ENCODE results near the gene BPI.
"Not testable (repeated sequence)": the region's sequence is repeated elsewhere in the genome, so short reads cannot be mapped to it uniquely, and the experiment has no call there.

Gene BPI

GRCh38 chr20:38278131-38278530 is 25.8 kb upstream of the BPI start:
- DNase-seq, result no peak

- DNase-seq, result peak; percentile 2 to 3
Measured at GRCh38 chr20:38278763-38279162, 25.2 kb upstream of the BPI start.

DNA sequence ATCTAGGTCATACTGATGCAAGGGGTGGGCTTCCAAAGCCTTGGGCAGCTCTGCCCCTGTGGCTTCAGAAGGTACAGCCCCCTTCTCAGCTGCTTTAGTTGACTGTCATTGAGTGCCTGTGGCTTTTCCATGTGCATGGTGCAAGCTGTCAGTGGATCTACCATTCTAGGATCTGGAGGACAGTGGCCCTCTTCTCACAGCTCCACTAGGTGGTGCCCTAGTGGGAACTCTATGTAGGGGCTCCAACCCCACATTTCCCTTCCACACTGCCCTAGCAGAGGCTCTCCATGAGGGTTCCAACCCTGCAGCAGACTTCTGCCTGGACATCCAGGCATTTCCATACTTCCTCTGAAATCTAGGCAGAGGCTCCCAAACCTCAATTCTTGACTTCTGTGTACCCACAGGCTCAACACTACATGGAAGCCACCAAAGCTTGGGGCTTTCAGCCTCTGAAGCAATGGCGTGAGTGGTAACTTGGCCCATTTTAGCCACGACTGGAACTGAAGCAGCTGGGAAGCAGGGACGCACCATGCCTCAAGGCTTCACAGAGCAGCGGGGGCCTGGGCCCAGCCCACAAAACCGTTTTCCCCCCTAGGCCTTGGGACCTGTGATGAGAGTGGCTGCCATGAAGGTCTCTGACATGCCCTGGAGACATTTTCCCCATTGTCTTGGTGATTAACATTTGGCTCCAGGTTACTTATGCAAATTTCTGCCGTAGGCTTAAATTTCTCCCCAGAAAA is 22.6 kb upstream of the BPI start:
- not testable (repeated sequence) for DNase-seq

GRCh38 chr20:38283236-38283635 is 20.7 kb upstream of the BPI start:
- no peak for DNase-seq

DNA sequence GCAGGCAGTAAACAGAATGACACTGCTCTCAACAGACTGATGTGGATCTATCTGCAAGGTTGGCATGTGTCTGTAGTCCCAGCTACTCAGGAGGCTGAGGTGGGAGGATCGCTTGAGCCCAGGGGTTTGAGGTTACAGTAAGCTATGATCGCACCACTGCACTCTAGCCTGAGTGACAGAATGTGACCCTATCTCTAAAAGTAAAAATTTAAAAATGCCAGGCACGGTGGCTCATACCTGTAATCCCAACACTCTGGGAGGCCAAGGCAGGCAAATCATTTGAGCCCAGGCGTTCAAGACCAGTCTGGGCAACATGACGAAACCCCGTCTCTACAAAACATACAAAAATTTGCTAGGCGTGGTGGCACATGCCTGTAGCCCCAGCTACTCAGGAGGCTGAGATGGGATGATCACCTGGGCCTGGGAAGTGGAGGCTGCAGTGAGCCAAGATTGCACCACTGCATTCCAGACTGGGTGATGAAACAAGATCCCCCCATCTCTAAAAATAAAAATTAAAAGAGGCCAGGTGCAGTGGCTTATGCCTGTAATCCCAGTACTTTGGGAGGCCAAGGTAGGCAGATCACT is 19.8 kb upstream of the BPI start:
- DNase-seq, result not testable (repeated sequence)

DNA sequence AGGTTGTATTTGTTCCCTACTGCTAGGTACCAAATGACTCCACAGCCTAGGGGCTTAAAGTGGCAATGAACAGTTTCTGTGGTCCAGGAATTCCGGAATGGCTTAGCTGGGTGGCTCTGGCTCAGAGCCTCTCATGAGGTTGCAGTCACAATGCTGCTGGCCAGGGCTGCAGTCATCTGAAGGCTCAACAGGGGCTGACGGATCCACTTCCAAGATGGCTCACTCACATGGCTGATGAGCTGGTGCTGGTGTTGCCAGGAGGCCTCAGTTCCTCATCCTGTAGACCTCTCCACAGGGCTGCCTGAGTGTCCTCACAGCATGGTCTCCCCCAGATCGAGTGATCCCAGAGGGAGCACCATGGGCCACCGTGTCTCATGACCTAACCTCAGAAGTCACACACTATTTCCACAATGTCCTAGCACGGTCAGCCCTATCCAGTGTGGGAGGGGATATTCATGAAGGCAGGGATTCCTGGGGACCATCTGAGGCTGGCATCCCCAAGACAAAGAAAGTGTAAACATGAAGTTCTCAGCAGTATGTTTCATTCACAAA is 19.0 kb upstream of the BPI start:
- DNase-seq, result no peak

- DNase-seq, result no peak
Measured at GRCh38 chr20:38286586-38287531, 17.1 kb upstream of the BPI start.

DNA sequence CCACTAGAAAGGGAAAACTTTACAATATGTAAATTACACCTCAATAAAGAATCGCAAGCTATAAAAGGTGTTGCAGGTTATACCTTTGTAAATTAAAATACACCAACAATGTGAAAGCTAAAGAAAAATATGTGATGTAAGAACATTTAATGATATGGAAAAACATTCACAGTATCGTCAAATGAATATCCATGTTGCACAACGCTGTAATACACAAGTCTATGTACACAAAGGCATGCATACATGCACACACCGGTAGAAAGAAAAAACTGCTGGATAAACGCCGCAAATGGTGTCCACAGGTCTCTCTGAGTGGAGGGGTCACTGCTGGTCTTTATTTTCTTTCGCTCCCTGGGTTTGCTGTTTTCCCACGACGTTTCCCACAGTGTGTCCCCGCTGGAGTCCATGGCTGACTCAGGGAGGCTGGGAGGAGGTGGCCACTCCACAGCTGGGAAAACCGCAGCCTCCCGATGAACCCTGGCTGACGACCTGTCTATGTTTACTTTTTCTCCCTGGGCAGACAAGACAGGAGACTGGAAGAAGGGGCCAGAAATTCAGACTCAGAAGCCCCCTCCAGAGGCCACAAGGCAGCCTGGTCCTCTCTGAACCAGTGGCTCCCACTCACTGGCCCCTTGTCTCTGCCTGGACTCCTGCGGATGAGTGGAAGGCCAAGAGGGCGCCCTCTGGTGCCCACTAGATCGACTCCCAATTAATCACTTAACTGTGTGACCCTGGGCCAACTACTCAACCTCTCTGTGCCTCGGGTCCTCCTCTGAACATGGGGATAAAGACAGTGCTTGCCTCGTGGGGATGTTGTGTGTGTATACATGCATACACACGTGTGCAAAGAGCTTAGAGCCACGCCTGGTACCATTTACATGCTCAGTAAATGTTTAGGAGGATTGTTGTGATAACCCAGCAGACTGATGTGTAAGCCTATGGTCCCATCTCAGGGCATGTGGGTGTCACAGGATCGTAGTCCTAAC is 12.8 kb upstream of the BPI start:
- no peak for DNase-seq

DNA sequence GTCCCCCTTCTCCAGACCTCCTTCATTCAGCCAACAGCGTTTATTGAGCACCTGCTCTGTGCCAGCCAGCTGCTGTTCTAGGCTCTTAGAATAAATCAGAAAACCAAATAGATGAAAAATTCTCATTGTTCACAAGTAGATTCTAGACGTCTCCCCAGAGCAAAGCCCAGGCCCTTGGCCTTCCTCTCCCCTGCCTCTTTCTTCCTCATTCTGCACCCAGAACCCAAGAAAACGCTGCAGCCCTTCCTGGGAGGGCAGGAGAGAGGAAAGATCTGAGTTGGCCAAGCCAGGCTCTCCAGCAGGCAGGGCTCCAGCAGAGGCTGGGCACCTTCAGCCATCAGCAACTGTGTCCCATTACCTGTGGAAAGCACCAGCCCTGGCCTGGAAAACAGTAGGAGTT is 12.0 kb upstream of the BPI start:
- peak; percentile 63 to 71 for DNase-seq

DNA sequence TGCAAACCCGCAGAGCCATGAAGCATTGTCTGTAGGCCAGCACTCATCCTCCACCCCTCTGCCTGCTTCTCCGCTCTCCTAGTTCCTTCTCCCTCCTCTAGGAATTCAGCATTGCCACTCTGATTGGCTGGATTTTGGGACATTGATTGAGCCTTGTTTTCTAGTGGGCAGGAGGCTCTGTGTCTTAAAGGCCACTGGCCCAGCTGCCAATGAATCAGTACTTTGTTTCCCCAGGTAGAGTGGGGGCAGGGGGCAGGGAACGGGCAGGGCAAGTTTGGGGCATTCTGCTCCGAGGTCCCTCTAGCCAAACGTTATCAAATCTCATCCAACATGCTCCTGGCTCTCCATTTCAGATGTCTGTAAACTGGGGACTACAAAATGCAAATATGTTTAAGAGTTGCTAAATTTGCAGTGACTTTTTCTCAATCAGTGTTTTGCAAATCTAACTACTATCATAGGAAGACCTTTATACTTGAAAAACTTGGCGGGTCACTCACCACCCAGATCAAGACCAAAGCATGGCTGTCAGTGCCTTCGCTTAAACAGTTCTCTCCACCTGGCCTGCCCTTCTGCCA is 10.4 kb upstream of the BPI start:
- no peak for DNase-seq

- DNase-seq, result peak; percentile 61 to 71
Measured at GRCh38 chr20:38294076-38294591, 9.8 kb upstream of the BPI start.

GRCh38 chr20:38295811-38296210 is 8.1 kb upstream of the BPI start:
- DNase-seq, result no peak

DNA sequence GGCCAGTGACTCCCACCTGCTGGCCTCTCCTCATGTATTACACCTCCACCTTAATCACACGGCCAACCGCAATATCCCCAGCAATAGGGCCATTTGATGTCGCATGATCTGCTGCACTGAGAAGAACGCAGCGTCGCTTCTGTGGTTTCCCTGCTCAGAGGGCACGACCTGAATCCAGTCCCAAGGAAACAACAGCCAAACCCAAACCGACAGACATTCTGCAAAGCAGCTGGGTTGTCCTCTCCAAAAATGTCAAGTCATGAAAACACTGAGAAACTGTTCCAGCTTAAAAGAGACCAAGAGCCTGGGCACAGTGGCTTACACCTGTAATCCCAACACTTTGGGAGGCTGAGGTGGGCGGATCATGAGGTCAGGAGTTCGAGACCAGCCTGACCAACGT is 7.5 kb upstream of the BPI start:
- DNase-seq, result peak in 1 of 2 experiments; percentile 46

DNA sequence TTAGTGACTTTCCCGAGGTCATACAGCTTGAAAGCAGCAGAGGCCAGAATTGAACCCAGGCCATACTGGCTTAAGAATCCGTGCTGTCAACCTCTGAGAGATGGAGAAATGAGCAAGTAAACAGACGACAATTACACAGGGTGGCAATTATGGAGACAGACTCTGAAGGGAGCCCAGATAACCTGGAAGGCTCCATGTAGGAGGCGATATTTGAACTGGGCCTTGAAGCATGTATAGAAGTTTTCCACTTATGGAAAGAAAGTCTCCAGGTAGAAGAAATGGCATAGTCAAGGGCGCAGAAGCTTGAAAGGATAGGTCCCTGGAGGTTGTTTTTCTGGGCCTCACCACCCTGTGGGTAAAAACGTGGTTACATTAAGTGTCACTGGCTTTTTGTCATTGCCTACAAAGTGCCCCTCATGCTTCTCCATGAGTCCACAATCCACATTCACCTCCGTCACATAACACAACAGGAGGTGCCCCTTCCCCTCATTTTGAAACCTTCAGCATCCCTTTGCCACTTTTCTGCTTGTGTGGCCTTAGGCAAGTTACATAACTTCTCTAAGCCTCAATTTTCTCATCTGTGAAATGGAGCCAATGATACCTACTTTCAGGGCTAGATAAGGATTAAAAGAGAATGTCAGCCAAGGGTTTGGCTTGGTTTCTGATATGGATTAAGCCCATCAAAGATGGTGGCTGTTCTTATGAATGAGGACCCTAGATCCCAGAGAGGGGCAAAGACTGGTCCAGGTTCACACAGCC is 5.9 kb upstream of the BPI start:
- DNase-seq, result no peak

DNA sequence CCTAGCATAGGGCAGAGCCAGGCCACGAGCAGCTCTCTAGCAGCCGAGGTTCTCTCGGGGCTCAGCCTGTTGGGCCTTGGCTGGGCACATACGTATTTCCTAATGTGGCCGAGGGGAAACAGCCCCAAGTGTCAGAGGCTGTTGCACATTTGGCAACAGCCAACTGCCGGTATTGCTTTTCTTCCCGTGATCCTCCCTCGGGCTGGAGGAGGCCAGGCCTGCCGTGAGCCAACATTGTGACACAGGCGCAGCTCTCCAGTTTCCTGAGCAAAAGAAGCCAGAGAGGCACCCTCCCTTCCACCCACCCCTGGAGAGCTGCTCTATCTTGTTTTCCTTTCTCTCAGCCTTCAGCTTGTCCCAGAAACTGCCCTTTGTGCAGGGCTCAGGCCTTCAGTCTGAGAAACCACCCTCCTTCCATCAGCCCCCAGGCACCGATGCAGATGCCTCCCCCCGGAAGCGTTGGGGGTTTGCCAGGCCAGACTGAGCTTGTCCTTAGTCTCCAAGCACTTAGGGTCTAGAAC is 5.1 kb upstream of the BPI start:
- DNase-seq, result peak; percentile 98

DNA sequence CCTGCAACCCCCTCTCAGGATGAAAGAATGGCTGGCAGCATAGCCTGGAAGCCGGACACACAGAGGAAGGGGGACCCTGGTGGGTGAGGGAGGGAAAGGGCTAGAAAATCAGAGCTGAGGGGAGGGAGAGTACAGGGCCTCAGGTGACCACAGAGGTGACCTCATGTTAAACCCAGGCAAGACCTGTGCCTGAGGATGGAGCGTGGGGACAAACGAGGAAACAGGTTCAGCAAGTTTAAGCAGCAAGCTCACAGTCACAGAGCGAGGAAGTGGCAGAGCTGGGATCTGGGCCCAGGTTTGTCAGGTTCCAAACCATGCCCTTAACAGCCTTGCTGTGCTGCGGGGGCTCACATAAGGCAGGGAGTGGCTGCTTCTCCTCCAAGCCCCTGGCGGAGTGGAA is 4.0 kb upstream of the BPI start:
- DNase-seq, result no peak

GRCh38 chr20:38300438-38300837 is 3.5 kb upstream of the BPI start:
- peak; percentile 28 to 38 for DNase-seq

DNA sequence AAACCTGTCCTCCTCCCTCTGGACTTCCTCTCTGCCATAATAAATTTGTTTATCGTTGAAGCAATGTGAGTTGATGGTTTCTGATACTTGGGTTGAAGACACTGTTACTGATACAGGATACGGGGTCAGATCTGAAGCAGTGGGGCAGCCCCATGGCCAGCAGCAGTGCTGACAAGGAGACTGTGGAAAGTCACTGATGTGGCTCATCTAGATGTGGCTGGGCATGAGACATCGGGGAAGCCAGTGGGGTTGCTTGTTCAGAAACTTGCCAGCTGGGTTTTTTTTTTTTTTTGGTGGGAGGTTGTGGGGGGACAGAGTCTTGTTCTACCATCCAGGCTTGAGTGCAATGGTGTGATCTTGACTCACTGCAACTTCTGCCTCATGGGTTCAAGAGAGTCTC is 2.6 kb upstream of the BPI start:
- no peak for DNase-seq

GRCh38 chr20:38302786-38303185 is 1.2 kb upstream of the BPI start:
- no peak for DNase-seq

DNA sequence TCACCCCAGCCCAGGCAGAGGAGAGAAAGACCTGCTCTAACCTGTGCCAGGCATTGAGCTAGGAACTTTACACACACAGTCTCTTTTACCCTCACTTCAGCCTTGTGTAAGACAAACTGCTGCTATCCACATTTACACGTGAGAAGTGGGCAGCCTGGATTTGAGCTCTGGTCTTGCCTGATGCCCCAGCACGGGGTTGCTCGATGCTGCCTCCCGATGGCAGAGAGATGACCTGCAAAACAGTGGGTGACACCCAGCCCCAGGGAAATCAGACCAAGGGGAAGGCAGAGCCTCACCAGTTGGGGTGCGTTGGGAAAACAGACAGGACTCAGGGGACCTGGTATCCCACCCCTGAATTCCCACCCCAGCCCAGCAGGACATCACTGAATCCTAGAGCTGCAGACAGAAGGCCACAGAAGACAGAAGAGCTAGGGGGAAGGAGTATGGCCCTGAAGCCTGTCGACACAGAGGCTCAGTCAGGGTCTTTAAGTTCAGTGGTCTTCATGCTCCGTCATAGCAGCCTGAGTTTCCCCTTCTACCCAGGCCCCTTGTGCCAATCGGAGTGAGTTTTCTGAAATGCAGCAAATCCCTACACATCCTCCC is 990 bp downstream of the BPI start:
- DNase-seq, result peak; percentile 52 to 64
